ENCODE data around the gene ZNF79.

The ZNF79 gene

GRCh38 chr9:127450830-127451607 is 26.8 kb downstream of the ZNF79 start, which contains the start of the genes LRSAM1 and RPL12:
Gene LRSAM1 (plus strand): TSS chr9:127451510. CDS start chr9:127454528, 3,018 bp downstream.
Gene RPL12 (minus strand): TSS chr9:127451406. CDS start chr9:127451317, 89 bp downstream.
- in situ Hi-C loops (cut with MboI; ENCODE audit: low sequenced_read_pairs, unreplicated experiment), result no loop called here
- TF ChIP-seq CTCF (IDR thresholded peaks at IDR 0.05; ENCODE audit: borderline replicate concordance, control extremely low read depth, extremely low read depth, insufficient read depth, missing control alignments), result no peak
- DNase-seq (ENCODE audit: low spot score), result peak; percentile 98

GRCh38 chr9:127451608-127451857 is 27.4 kb downstream of the ZNF79 start:
- in situ Hi-C loops (cut with MboI; ENCODE audit: low sequenced_read_pairs, unreplicated experiment), result no loop called here
- DNase-seq (ENCODE audit: low spot score), result no peak
- no peak for TF ChIP-seq CTCF (IDR thresholded peaks at IDR 0.05; ENCODE audit: borderline replicate concordance, control extremely low read depth, extremely low read depth, insufficient read depth, missing control alignments)

- DNase-seq (ENCODE audit: low spot score), result peak; percentile 74
- in situ Hi-C loops (cut with MboI; ENCODE audit: low sequenced_read_pairs, unreplicated experiment), result no loop called here
- no peak for TF ChIP-seq CTCF (IDR thresholded peaks at IDR 0.05; ENCODE audit: borderline replicate concordance, control extremely low read depth, extremely low read depth, insufficient read depth, missing control alignments)
Measured at GRCh38 chr9:127451858-127452656, 27.9 kb downstream of the ZNF79 start.

- no peak for DNase-seq (ENCODE audit: low spot score)
- in situ Hi-C loops (cut with MboI; ENCODE audit: low sequenced_read_pairs, unreplicated experiment), result no loop called here
- TF ChIP-seq CTCF (IDR thresholded peaks at IDR 0.05; ENCODE audit: borderline replicate concordance, control extremely low read depth, extremely low read depth, insufficient read depth, missing control alignments), result no peak
Measured at GRCh38 chr9:127452691-127453090, 28.5 kb downstream of the ZNF79 start.

GRCh38 chr9:127455324-127455992 is 31.3 kb downstream of the ZNF79 start:
- in situ Hi-C loops (cut with MboI; ENCODE audit: low sequenced_read_pairs, unreplicated experiment), result no loop called here
- TF ChIP-seq CTCF (IDR thresholded peaks at IDR 0.05; ENCODE audit: borderline replicate concordance, control extremely low read depth, extremely low read depth, insufficient read depth, missing control alignments), result peak; percentile 23
- DNase-seq (ENCODE audit: low spot score), result no peak

- DNase-seq (ENCODE audit: low spot score), result no peak
- no peak for TF ChIP-seq CTCF (IDR thresholded peaks at IDR 0.05; ENCODE audit: borderline replicate concordance, control extremely low read depth, extremely low read depth, insufficient read depth, missing control alignments)
- in situ Hi-C loops (cut with MboI; ENCODE audit: low sequenced_read_pairs, unreplicated experiment), result no loop called here
Measured at GRCh38 chr9:127457191-127457878, 33.2 kb downstream of the ZNF79 start.
